NCI-H524 (cell line): Measurements from ENCODE around the gene BCAS3.
A peak's percentile ranks its signal among the peaks of the same experiment; 100 is the strongest.

Source experiments
- DNase-seq, 2 experiments: peaks; one replicate each; lab custom pipeline; 2025; lab: John Stamatoyannopoulos, UW

The BCAS3 gene

DNA sequence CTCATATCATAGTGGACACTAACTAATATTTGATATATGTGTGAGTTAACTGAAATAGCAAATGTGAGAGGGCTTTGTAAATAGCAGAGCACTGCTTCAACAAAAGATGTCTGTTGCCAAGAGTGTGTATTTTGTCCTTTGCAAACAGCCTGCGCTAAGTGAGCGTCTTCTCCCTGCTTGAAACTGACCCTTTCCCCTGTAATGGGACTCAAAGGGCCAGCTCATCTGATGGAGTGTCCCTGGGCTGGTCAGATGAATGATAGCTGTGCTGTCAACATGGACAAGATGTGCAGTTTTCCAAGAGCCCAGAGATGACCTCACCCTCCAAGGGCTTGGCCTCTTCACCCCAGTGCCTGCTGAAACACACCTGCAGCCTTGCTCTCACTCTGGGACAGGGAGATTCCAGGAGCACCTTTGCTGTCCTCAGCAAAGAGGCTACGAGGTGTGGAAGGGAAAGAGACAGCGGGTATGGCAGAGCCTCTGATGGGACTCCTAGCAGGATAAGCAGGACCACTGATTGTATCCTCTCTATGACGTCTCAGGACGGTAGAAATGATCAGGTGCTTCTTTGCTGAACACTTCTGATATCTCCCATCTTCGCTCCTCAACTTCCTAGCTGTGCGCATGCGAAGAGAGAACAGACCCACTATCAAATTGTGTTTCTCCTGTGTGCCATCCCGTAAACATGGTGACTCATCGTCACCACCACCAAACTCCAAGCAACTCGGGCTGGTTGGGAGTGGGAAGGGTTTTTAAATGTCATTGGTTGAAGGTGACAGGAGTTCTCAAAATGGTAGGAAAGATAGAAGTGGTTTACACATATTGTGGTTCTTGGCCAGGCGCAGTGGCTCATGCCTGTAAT, 686.2 kb downstream of the BCAS3 start:
- DNase-seq, result no peak

DNA sequence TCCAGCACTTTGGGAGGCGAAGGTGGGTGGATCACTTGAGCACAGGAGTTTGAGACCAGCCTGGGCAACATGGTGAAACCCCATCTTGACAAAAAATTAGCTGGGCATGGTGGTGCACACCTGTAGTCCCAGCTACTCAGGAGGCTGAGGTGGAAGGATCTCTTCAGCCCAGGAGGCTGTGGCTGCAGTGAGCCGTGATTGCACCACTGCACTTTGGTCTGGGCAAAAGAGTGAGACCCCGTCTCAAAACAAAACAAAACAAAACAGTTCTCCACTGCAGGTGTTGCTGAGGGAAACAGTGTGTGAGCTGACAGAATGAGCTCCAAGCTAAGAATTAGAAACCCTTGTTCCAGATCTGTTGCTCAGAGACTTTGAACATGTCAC, 686.8 kb downstream of the BCAS3 start:
- DNase-seq, result no peak

DNA sequence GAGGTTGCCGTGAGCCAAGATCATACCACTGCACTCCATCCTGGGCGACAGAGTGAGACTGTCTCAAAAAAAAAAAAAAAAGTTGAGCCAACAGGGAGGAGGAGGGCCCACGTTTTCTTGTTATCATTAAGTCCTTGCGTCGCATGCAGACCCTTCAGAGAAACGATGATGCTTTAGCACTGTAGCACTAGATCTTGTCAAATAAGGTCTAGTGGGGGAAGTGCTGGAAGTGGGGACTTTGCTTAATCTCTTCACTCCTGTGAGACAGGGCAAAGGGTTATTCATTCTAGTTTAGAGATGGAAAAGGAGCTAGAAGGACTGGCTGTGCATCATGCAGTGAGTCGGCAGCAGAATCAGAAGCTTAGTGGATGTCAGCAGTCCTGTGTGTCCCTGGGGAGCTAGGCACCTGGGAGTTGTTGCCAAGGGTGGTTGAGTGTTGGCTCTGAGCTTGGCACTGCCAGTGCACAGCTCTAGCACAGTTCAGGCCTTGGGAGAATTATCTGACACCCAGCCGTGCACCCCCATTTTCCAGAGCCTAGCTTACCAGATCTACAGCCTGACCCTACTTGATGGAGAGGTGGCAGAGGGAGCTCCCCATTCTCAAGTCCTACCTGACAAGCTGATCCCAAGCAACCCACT, 688.5 kb downstream of the BCAS3 start:
- DNase-seq, result peak in 1 of 2 experiments; percentile 52

DNA sequence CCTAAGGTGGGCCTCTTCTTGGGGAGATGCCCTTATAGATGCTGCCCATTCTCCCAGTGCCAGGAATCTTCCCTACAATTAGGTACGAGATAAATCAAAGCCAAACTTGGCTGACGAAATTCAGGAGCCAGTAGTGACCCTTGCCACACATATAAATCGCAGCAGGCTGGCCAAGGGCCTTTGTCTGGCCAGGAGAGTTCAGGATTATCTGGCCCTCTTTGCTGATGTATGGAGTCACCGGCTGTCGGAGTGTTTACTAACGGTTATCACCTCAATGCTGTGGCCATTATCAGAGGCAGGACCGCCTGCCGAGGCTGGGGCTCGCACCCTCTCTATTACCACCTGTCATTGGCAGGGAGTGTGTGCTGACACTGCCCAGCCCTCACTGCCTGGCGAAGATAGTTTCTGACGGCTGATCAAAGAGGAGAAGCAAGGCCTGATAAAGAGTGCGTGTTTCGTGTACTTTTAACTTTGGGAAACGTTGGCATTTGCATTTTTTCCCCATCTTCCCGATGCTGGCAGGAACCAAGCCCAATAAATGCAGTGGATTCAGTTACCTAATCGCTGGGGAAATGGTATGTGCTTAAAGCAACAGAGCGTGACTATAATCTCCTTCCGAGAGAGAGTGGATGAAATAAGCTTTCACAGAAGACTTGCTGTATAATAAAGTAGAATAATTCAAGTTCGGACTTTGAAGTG, 689.2 kb downstream of the BCAS3 start:
- peak; percentile 69 to 89 for DNase-seq

DNA sequence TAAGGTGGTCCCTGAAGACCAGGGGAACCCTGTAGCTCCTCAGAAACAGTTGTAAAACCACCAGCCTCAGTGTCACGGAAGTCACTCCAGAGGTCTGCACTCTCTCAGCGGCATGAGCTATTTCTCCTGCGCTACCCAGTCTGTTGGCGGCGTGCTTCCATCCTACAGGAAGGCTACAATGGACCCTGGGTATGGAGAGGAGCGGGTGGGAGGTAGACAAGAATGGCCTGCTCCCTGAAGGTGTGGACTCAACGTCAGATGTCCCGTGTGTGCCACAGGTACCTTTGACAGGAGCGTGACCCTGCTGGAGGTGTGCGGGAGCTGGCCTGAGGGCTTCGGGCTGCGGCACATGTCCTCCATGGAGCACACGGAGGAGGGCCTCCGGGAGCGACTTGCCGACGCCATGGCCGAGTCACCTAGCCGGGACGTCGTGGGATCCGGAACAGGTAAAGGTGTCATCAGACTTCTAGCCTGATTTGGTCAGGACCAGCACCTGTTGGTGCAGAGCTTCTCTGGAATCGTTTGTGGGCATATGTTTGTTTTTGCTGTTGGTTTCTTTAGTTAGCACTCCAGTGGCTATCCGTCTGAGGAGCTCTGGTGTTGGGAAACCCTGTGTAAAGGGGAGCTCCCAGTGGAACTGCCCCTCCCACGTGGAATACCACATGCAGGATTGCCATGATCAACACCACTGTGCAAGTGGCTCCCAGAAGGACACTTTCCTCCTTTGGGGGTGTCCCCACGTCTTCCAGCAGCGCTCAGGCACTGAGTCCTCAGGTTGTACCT, 690.6 kb downstream of the BCAS3 start:
- no peak for DNase-seq

DNA sequence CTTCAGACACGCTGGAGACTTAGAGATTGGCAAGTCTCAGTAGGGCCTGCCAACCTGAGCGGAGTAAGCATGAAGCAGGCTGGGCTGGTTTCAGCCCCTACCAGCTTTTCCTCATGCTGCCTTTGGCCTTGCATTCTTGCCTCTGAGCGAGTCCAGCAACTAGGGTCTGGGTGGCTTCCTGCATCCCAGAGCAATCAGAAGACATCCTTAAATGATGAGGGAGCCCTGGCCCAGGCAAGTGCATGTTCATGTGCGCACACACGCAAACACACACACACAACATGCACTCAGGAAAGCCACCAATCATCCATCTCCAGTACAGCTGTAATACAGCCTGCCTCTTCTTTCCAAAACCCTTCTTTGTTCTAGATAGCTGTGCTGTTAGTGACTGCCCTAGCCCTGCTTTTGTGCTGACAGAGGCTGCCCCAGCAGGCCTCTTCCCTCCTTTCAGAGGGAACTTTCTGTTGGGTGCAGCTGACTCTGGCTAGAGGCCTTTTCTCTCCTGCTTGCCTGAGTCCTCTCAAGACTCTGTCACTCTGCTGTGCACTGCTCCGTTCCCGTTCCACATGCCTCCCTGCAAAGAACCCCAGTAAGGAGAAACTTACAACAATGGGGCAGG, 691.3 kb downstream of the BCAS3 start:
- no peak for DNase-seq

DNA sequence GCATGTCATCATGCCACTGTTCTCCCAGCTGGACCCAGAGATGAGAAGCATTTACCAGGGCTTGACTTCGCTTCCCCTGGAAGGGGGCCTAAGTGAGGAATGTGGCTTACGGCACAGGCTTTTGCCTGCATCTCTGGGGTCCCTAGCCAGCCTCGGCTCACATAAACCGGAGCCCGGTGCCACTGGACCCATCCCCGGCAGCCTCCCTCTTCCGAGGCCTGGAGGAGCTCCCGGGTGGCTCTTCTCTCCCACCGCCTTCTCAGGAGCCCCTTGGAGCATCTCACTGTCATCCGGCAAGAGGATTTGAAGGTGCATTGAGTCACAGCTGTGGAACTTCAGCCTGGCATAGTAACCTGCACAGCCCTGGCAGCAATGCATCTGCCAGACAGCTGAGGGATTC, 692.1 kb downstream of the BCAS3 start:
- DNase-seq, result no peak

DNA sequence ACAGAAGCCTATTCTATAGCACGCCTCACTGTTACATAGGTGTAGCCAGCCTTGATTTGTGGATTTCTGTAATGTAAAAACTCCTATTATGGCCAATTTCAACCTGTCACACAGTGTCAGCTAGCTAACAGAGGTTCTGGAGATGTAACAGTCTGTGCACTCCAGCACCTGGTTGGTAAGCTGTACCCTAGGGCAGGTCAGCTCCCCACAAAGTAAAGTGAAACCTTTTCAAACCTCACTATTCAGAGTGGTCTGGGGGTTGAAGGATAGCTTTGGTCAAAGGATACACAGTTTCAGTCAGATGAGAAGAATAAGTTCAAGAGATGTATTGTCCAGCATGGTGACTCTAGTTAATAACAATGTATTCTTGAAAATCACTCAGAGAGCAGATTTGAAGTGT, 693.5 kb downstream of the BCAS3 start:
- DNase-seq, result no peak

DNA sequence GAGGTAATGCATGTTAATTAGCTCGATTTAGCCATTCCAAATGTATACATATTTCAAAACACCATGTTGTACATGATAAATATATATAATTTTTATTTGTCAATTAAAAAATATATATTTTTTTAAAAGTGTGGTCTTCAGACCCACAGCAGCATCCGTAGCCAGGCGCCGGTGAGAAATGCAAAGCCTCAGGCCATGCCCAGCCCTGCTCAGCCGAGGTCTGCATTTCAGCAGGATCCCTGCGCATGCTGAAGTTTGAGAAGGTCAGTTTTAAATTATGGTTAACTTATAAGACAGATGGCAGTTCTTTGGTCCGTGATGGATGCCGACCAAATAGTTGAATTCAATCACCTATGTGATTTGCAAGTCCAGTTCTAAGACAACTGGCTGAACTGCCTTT, 694.0 kb downstream of the BCAS3 start:
- no peak for DNase-seq

DNA sequence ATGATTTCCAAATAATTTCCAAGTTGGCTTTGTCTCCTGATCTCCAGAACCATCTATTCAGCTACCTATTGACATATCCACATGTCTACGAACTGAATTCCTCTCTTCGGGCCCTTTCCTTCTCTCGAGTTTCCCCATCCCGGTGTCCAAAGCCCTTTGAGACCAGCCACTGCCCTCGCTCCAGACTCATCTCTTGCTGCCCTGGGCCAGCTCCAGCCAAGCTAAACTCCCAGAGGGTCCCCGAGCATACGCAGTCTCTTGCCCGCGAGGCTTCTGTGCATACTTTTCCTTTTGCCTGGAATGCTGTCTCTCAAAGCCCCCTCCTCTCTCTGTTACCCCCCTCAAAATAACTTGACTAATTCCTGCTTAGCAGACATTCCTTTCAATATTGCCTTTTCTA, 694.8 kb downstream of the BCAS3 start:
- DNase-seq, result no peak

DNA sequence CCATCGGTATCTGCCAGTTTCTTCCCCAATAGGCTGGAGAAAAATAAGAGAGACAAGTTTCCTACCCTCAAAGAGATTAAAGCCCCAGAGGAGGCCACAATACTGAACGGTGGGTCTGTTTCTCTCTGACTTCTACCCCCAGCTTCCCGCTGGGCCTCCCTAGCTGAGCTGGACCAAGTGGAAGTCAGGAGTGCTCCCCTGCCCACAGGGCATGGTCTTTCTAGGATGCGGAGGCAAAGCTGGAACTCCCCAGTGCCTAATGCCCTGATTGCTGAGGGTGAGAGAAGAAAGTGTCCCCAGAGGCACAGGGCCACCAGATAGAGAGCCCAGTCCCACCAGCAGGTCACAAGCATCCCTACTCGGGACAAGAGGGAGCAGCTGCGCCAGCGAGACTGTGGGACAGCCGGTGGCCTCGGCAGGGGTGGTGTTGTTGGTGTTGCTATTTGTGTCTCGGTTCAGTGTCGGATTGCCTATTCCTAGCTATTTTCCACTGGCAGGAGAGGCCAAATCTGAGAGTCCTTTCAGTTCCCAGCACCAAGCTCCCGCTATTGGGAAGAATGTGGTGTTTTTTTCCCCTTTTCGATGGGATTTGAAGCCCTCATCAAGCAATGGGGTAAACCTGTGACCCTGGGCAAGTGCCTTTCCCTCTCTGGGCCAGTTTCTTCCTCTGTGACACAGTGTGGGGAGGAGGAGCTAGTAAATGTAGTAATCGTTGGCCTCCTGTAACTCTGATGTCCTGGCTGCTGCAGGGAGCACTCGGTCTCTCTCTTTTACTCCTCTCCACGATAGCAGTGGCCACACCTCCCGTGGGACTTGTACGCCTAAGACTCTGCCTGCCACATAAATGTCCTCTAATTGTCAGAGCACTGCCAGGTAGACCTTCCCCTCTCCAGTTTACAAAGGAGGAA, 699.5 kb downstream of the BCAS3 start:
- no peak for DNase-seq

DNA sequence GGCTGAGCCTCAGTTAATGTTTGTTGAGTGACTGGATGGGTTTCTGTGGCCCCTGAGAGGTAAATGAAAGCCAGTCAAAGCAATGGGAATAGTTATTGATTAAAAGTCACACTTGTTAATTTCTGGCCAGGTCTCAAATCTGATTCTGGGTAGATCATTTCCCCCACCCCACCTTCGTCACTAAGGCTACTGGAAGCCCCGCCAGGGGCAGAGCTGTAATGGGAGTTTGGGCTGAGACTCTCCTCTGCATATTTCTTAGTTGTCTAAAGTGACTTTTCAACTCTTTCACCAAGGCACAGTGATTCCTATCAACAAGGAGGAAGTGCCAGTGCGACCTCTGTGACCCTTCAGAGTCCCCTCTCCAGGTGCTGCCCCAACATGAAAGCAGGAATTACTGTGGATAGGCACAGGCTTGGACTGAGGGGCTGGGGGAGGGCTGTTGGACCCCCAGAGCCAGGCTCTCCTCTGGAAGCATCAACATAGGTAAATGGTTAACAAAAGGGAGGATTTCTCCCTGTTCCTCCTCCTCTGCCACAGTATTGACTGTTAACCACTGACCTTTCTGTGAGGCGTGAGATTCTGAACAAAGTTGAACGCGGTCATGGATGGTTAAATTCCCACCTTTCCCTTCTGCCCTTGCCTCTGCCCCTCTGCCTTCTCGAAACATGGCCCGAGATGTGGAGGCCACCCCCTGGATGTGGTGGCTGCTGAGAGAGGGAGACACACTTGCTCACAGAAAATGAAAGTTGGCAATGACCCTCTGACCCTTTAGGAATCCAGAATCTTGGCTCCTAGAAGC, 701.2 kb downstream of the BCAS3 start:
- DNase-seq, result no peak

DNA sequence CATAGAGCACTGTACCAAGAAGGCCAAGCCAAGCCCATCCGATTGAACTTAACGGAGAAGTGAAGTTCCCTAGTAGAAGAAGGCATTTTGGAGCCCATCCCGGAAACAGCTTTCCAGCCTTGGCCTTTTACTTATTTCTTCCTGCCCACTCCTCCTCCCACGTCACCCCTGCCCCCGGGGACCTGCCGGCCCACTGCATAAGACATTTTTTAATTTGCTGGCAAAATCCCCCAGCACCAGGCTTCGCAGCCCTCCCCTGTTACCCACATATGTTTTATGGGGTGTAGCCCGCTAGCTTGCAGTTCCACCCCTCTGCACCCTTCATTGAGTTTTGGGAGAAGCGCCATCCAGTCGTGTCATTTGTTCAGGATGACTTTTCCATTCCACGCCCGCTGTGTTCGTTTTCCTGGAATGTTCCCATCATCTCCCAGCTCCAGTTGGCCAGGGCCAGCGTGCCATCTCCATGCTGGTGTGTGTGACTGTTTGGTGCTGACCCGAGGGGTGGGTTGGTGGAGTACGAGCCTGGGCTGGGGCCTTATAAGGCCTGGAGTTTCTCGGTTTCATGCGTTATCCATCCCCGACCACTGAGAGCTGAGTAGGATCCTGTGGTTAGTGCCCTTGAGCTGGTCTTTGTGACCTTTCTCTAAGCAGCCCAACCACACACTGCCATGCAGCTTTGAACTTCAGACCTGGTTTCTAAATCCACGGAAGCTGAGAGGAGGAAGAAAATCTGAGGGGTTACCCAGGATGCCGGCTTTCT, 702.0 kb downstream of the BCAS3 start:
- no peak for DNase-seq

DNA sequence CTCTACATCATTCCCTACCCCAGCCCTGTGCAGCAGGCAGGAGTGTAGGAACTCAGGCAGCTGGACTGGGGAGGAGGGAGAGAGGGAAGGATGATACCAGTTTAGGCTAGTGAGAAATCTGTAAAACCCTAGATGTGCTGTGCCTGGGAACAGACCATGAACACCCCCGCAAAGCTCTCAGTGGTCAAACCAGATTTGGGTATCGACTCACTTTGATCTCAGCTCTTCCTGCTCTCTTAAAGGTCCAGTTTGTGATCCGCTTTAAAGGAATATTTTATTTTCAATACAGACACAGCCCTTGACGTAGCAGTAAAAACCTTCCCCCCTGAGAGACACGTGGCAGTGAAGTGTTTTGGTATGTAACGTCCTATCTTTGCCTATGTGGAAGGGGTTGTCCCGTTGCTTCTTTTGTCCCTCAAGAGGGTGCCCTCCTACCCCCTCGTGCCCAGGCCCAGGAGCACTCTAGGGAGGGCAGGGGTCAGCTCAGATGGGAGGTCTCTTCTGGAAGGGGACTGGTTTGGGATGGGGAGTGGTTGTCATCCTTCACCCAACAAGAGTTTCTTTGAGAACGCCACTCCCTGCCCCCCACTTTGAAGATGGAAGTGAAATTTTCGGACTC, 702.7 kb downstream of the BCAS3 start:
- no peak for DNase-seq

DNA sequence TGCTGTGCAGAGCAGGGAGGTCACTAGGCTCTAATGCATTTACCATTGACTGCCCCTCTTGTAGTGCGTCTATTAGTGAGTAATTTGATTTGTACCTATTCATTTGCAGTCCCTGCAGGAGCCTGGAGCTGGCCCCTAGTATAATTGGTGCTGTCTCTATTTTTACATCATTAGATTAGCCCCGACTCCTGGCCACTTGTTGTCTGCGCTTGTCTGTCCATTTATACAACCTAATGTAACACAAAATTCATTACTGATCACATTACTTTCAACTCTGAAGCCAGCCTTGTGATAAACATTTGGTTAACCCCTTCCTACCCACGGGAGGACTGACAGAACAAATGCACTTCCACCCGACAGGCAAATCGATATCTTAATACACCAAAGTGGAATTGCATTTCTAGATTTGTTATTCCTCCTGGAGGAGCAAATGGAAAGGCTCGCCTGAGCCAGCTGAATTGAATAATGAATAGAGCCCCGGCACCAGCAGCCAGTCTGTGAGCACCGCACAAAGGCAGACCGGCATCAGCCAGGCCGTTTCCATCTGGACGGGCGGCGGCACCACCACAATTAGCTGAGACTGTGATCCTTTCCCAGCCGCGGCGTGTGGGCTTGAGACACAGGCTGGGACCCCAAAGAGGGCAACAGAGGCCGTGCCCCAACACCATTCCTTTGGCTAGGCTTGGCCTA, 703.3 kb downstream of the BCAS3 start:
- DNase-seq, result no peak

DNA sequence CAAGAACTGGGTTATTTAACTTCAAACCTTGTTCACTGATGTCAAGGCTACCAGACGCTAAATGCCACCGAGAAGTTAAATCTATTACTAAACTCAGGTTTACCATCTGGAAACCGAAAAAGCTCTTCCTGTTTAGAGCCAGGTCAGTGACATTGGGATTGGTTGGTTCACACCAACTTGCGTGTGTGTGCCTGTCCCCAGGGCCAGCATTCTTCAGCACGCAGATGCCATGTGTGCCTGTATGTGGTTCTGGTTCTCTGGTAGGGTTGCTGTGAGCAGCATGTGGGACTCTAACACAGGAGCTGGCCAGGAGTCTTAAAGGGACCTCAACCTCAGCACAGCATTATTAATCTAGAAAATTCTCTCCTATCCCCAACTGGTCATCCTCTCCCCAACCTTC, 703.9 kb downstream of the BCAS3 start:
- DNase-seq, result no peak

DNA sequence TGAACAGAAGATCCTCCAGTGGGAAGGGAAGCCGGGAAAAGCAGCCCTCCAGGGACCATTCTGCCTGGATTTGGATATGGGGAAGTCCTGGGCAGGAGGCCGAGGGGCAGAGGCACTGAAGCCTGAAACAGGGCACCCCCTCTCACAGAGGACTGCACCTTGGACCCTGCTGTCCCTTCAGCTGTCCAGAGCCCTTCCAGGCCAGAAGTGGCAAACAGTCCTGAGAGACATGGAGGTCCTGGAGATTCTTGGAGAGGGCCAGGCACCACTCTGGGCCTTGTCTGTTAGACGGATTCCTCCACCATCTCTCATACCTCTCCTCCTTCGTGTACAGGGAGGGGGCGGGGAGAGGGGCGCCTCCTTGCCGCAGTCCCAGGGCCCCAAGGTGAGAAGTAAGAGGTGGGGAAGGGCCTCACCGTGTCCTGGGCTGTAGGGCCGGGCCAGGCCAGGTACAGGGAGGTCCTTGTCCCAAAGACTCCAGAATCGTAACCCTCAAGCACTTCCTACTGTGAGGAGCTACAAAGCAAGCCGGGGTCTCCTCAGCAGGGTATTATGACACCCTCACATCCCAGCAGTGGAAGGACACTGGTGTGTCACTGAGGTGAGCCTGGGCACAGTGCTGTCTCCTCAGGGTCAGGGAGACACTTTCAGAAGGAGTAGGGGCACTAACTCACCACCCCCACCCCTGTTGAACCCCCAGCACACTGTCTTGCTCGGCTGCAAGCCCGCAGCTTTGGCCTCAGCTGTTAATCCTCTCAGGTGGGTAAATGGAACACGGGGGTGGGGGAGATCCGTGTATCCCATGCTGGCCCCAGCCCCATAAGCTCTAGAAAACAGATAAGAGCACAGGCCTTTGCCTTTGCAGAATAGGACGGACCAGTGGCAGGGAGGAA, 705.4 kb downstream of the BCAS3 start:
- DNase-seq, result no peak
